ENCODE data around the gene NAB1. TPM values are rescaled to one million over a fixed set of nuclear protein-coding genes. Genes with fewer than 3 reads are reported as not detected.
A peak's percentile ranks its signal among the peaks of the same experiment; 100 is the strongest.

NAB1 gene
- total RNA-seq, 1 donor: 54.8 TPM

DNA sequence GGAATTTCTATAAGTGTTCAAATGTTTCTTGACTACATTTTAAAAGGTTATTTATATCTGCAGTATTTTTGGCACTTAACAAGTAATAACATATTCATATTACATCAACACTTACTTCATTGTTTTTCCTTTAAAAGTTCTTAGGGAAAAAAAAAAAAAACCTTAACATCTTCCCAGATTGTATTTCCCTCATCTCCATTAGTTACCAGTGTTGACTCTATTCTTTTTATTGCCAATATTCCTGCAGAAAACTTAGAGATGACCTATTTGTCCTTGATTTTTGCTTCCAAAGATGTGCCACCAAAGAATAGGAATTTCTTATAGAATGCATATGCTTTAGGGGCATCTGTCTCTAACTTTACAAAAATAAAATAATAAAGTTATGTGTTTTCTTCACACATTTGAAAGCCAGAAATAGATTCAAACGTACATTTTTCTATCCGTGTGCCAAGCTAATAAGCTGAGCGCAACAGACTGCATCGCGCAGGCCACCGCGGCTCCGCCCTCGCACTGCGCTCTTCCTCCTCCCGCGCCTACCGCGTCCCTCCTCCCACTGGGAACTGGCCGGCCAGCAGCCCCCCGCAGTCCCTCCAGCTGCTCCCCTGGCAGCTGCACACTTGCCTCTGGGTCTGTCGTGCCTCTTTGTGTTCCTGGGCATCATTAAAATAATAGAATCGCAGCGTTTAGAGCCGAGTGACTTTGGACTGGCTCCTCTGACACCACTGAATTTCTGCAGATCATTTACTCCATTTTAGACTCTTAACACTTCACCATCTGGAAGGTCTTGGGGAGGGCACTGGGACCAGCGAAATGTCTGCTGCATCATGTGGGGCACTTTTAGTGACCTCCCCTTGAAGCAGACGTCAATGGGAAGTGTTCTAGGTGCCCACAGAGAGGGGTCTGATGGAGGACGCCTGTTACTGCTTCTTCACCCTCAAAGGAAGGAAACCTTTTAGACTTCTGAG, 21.2 kb upstream of the NAB1 start:
- TF ChIP-seq, protein P1, sequence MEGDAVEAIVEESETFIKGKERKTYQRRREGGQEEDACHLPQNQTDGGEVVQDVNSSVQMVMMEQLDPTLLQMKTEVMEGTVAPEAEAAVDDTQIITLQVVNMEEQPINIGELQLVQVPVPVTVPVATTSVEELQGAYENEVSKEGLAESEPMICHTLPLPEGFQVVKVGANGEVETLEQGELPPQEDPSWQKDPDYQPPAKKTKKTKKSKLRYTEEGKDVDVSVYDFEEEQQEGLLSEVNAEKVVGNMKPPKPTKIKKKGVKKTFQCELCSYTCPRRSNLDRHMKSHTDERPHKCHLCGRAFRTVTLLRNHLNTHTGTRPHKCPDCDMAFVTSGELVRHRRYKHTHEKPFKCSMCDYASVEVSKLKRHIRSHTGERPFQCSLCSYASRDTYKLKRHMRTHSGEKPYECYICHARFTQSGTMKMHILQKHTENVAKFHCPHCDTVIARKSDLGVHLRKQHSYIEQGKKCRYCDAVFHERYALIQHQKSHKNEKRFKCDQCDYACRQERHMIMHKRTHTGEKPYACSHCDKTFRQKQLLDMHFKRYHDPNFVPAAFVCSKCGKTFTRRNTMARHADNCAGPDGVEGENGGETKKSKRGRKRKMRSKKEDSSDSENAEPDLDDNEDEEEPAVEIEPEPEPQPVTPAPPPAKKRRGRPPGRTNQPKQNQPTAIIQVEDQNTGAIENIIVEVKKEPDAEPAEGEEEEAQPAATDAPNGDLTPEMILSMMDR (IDR thresholded peaks at IDR 0.05; ENCODE audit: insufficient read depth, low read depth, low read length): no peak
- peak overlapping the region; percentile 50 for H3K4me3 ChIP-seq (ENCODE audit: low read depth, low read length)
- no peak for DNase-seq (ENCODE audit: low read depth)

DNA sequence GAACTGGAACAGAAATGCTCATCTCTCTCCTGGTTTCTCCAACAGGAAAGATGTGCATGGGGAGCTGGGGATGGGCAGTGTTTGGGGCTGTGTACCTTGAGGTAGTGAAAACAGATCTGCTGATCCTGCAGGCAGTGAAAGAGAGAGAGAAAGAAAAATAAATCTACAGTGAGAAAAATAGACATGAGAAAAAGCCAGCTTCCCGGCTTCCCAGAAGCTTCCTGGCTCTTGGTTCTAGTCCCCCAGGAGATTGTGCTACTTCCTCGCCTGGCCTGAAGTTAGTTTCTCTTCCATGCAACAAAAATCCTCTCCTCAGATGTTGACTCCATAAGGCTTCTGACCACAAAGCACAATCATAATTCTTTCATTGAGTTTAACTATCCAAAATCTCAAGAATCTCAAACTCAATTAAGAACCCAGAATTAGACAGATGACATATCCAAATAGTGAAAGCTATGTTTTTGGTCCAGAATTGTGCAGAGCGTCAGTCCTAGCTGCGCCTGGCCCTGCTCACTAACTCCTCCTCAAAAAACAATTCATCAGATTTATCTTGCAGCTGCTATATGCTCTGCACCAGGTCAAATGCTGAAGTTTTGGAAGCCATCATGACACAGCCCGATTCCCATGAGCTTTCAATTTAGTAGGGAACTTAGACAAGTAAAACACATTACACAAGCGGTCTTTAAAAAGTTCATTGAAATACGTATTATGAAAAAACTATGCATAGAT, 20.1 kb upstream of the NAB1 start:
- no peak overlapping the region for H3K4me3 ChIP-seq (ENCODE audit: low read depth, low read length)
- TF ChIP-seq, protein P1 (IDR thresholded peaks at IDR 0.05; ENCODE audit: insufficient read depth, low read depth, low read length): no peak
- DNase-seq (ENCODE audit: low read depth): no peak

- peak; percentile 56 for DNase-seq (ENCODE audit: low read depth)
- TF ChIP-seq, protein P1 (IDR thresholded peaks at IDR 0.05; ENCODE audit: insufficient read depth, low read depth, low read length): no peak
- no peak overlapping the region for H3K4me3 ChIP-seq (ENCODE audit: low read depth, low read length)
Observed at GRCh38 chr2:190634381-190634780, 14.5 kb upstream of the NAB1 start.

- TF ChIP-seq, protein P1 (IDR thresholded peaks at IDR 0.05; ENCODE audit: insufficient read depth, low read depth, low read length): no peak
- no peak overlapping the region for H3K4me3 ChIP-seq (ENCODE audit: low read depth, low read length)
- no peak for DNase-seq (ENCODE audit: low read depth)
Observed at GRCh38 chr2:190635781-190636180, 13.1 kb upstream of the NAB1 start.

DNA sequence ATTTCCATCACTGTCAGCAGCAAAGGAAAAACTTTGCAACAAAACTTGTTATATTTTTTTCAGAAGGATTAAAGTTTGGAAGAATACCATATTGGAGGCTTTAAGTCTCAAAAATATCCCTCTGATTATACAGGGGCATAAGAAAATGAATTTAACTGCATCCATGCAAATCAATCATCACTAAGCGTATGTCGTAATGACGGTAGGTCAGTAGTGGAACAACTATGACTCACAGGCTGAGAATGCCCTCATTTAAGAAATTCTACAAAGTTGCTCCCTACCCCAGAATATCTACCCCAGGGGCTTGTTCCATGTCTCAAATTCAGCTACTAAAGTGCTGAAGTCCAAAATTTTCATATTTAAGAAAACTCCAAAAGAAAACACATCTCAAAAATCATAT, 12.5 kb upstream of the NAB1 start:
- peak; percentile 74 for DNase-seq (ENCODE audit: low read depth)
- TF ChIP-seq, protein P1 (IDR thresholded peaks at IDR 0.05; ENCODE audit: insufficient read depth, low read depth, low read length): no peak
- no peak overlapping the region for H3K4me3 ChIP-seq (ENCODE audit: low read depth, low read length)

DNA sequence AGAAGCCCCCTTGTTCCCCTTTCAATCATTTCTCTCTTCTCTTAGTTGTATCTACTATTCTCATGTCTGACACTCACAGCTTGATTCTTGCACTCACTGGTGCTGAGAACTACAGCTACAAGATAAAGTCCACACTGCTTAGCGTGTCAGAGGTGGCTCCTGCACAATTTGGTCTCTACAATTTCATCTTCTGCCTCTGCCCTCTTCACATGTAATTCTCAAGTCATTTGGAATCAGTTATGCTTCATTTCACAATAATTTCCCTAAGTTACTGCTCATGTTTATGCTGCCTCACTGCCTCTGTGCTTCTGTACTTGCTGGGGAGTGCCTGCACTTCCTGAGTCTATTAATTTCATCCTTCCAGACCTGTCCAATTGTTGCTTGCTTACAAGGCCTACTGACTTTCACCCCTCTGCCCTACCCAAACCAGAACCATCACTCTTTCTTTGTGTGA, 11.6 kb upstream of the NAB1 start:
- peak; percentile 67 for DNase-seq (ENCODE audit: low read depth)
- TF ChIP-seq, protein P1 (IDR thresholded peaks at IDR 0.05; ENCODE audit: insufficient read depth, low read depth, low read length): no peak
- no peak overlapping the region for H3K4me3 ChIP-seq (ENCODE audit: low read depth, low read length)

Measured in fibroblast of villous mesenchyme (primary cell).